ENCODE measurements around the gene HS2ST1.

HS2ST1 gene

DNA sequence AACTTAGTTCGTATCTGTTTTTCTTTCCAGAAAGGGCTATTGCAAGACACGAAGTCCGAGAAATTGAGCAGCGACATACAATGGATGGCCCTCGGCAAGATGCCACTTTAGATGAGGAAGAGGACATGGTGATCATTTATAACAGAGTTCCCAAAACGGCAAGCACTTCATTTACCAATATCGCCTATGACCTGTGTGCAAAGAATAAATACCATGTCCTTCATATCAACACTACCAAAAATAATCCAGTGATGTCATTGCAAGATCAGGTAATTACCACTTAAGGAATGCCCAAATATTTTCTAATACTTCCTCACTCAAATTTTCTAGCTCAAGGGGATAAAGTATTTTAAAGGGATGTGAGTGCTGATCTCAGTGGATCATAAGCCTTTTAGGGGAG is 158.5 kb downstream of the HS2ST1 start:
- ChIA-PET POLR2A (ENCODE audit: low non-redundant PET) (no interaction called here), CTCF (no interaction called here)
- TF ChIP-seq, protein P1, sequence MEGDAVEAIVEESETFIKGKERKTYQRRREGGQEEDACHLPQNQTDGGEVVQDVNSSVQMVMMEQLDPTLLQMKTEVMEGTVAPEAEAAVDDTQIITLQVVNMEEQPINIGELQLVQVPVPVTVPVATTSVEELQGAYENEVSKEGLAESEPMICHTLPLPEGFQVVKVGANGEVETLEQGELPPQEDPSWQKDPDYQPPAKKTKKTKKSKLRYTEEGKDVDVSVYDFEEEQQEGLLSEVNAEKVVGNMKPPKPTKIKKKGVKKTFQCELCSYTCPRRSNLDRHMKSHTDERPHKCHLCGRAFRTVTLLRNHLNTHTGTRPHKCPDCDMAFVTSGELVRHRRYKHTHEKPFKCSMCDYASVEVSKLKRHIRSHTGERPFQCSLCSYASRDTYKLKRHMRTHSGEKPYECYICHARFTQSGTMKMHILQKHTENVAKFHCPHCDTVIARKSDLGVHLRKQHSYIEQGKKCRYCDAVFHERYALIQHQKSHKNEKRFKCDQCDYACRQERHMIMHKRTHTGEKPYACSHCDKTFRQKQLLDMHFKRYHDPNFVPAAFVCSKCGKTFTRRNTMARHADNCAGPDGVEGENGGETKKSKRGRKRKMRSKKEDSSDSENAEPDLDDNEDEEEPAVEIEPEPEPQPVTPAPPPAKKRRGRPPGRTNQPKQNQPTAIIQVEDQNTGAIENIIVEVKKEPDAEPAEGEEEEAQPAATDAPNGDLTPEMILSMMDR (conservative IDR thresholded peaks at IDR 0.05; ENCODE audit: low read depth) = no peak
- no peak for DNase-seq (ENCODE audit: low spot score)
- no peak overlapping the region for H3K27ac ChIP-seq

- TF ChIP-seq, protein P1 (conservative IDR thresholded peaks at IDR 0.05; ENCODE audit: low read depth) = no peak
- CTCF ChIA-PET = interaction anchor here (0.6 to 1.5 kb wide), 3 partner anchors 9 to 240 kb away, joined by 3 to 6 read pairs (median 3); no protein-coding TSS in a partner anchor
- H3K27ac ChIP-seq = no peak overlapping the region
- no peak for DNase-seq (ENCODE audit: low spot score)
- POLR2A ChIA-PET (ENCODE audit: low non-redundant PET) = no interaction called here
Measured at GRCh38 chr1:87074001-87074795, 159.8 kb downstream of the HS2ST1 start.

DNA sequence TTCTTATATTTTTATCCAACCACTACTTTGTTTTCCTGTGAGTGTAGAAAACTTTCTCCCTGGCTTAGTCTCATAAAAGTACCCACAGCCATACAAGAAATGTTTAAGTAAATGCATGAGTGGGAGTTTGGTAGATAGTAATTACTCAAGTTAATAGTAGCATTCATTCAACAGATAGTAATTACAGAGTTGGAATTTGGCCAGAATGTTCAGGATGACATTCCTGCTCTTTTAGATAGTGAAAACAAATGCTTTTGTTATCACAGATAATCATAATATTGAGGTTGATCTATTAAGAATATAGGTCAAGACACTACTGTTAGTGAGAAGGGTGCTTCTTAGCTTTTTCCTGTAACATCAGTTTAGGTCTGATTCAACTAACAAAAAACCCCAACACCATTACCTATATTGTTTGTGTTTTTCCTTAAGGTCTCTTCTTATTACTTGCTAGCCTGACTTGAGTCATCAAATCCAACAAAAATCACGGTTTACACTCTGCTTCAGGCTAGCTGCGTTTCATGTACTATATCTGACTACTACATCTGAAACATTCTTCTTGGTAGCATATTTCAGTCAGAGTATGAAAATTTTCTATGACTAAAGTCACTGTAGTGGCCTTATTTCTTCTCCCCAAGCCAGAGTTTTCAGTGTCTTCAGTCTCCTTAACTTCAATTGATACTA is 163.7 kb downstream of the HS2ST1 start:
- ChIA-PET CTCF (no interaction called here), POLR2A (ENCODE audit: low non-redundant PET) (no interaction called here)
- no peak overlapping the region for H3K27ac ChIP-seq
- DNase-seq (ENCODE audit: low spot score) = no peak
- TF ChIP-seq, protein P1 (conservative IDR thresholded peaks at IDR 0.05; ENCODE audit: low read depth) = no peak

- TF ChIP-seq, protein P1 (conservative IDR thresholded peaks at IDR 0.05; ENCODE audit: low read depth) = peak; percentile 64
- H3K27ac ChIP-seq = no peak overlapping the region
- POLR2A ChIA-PET (ENCODE audit: low non-redundant PET) = no interaction called here
- DNase-seq (ENCODE audit: low spot score) = peak; percentile 13
- CTCF ChIA-PET = interaction anchor here (0.6 to 3.0 kb wide), 7 partner anchors 9 to 609 kb away, joined by 3 to 14 read pairs (median 3); partner anchors contain the start of gene SH3GLB1
Measured at GRCh38 chr1:87084244-87084836, 169.9 kb downstream of the HS2ST1 start.

GRCh38 chr1:87086120-87086519 is 171.7 kb downstream of the HS2ST1 start:
- POLR2A ChIA-PET (ENCODE audit: low non-redundant PET) = no interaction called here
- no peak overlapping the region for H3K27ac ChIP-seq
- CTCF ChIA-PET = no interaction called here

More at GRCh38 chr1:87086120-87086519, 171.7 kb downstream of the HS2ST1 start:
- TF ChIP-seq, protein P1 (conservative IDR thresholded peaks at IDR 0.05; ENCODE audit: low read depth) = no peak
- no peak for DNase-seq (ENCODE audit: low spot score)
